ENCODE results near the gene MADD. TPM values are rescaled to one million over a fixed set of nuclear protein-coding genes. Genes with fewer than 3 reads are reported as not detected.

The MADD gene
- total RNA-seq, 2 experiments from 2014 or later: 99.4 to 107 TPM

- ChIA-PET POLR2A (interaction anchor here (1.8 kb wide), 1 partner anchor 67 kb away, joined by 5 read pairs; the partner anchor contains the start of gene DDB2), CTCF (interaction anchor here (0.9 kb wide), 1 partner anchor 47 kb away, joined by 3 read pairs; no protein-coding TSS in a partner anchor)
- H3K27ac Mint-ChIP-seq: no peak overlapping the region
- DNase-seq: no peak
- no peaks in the 10 kb centered on the region for H3K9me3 Mint-ChIP-seq
- H3K36me3 Mint-ChIP-seq (ENCODE audit: low read depth): peaks cover 76% of the 10 kb centered on the region
- H3K27me3 Mint-ChIP-seq: no peaks in the 10 kb centered on the region
- no peaks in the 10 kb centered on the region for H3K4me1 Mint-ChIP-seq
- H3K4me3 Mint-ChIP-seq: no peak overlapping the region
These were observed 10.9 kb downstream of the MADD start for GRCh38 chr11:47280860-47281259.

GRCh38 chr11:47282462-47282861 lies 12.5 kb downstream of the MADD start:
- ChIA-PET CTCF (no interaction called here), POLR2A (no interaction called here)
- Mint-ChIP-seq H3K4me3 (no peak overlapping the region), H3K36me3 (ENCODE audit: low read depth) (peaks cover 73% of the 10 kb centered on the region), H3K9me3 (no peaks in the 10 kb centered on the region), H3K27ac (no peak overlapping the region), H3K4me1 (no peaks in the 10 kb centered on the region), H3K27me3 (no peaks in the 10 kb centered on the region)
- no peak for DNase-seq

DNA sequence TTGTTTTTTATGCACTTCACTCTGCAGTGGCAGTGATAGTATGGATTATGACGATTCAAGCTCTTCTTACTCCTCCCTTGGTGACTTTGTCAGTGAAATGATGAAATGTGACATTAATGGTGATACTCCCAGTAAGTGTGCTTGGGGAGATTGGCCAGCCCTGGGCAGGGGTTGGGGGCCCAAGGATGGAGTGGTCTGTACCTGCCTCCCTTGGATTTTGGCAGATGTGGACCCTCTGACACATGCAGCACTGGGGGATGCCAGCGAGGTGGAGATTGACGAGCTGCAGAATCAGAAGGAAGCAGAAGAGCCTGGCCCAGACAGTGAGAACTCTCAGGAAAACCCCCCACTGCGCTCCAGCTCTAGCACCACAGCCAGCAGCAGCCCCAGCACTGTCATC lies 14.2 kb downstream of the MADD start:
- DNase-seq: no peak
- no peaks in the 10 kb centered on the region for H3K9me3 Mint-ChIP-seq
- ChIA-PET POLR2A (no interaction called here), CTCF (interaction anchor here (1.5 kb wide), 1 partner anchor 36 kb away, joined by 3 read pairs; the partner anchor contains the start of gene ACP2)
- no peak overlapping the region for H3K27ac Mint-ChIP-seq
- H3K4me3 Mint-ChIP-seq: no peak overlapping the region
- no peaks in the 10 kb centered on the region for H3K27me3 Mint-ChIP-seq
- H3K36me3 Mint-ChIP-seq (ENCODE audit: low read depth): peaks cover 74% of the 10 kb centered on the region
- H3K4me1 Mint-ChIP-seq: no peaks in the 10 kb centered on the region

DNA sequence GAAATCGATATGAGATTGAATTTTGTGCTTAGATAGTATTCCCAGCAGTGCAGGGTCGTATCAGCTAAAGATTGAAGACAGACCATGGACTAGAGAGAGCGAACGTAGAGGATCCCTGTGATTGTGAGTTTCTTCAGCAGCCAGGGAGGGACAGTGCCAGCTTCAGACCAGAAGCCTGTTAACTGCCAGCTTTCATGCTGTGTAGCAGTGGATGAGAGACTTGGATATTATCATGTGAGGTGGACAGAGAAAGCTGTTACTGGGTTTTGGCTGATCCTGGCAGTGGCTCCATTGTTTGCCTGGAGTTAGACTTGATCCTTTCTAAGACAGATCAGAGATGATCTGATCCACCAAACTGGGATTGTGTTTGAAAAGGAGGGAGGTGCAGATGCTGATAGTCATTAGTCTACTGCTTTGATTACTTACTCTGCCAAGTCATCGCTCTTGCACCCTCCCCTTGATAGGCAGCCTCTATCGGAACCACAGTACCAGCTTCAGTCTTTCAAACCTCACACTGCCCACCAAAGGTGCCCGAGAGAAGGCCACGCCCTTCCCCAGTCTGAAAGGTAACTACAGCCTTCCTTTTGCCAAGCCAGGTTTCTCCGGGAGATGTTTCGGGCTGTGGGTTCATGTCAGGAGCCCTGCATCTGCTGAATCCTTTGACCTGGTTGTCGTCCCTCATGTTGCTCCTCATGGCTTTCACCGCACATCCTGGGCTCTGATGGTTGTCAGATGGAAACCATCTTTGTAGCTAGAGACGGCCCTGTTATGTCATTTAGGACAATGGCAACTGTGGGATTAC lies 16.2 kb downstream of the MADD start:
- H3K9me3 Mint-ChIP-seq: no peaks in the 10 kb centered on the region
- no peak for DNase-seq
- peaks cover 81% of the 10 kb centered on the region for H3K36me3 Mint-ChIP-seq (ENCODE audit: low read depth)
- H3K4me3 Mint-ChIP-seq: no peak overlapping the region
- no peaks in the 10 kb centered on the region for H3K27me3 Mint-ChIP-seq
- no peaks in the 10 kb centered on the region for H3K4me1 Mint-ChIP-seq
- CTCF ChIA-PET: no interaction called here
- POLR2A ChIA-PET: no interaction called here
- H3K27ac Mint-ChIP-seq: no peak overlapping the region

GRCh38 chr11:47288066-47288465 lies 18.1 kb downstream of the MADD start:
- CTCF ChIA-PET: no interaction called here
- POLR2A ChIA-PET: no interaction called here
- Mint-ChIP-seq H3K4me1 (no peaks in the 10 kb centered on the region), H3K36me3 (ENCODE audit: low read depth) (peaks cover 88% of the 10 kb centered on the region), H3K27me3 (no peaks in the 10 kb centered on the region), H3K27ac (no peak overlapping the region), H3K4me3 (no peak overlapping the region), H3K9me3 (no peaks in the 10 kb centered on the region)
- no peak for DNase-seq

DNA sequence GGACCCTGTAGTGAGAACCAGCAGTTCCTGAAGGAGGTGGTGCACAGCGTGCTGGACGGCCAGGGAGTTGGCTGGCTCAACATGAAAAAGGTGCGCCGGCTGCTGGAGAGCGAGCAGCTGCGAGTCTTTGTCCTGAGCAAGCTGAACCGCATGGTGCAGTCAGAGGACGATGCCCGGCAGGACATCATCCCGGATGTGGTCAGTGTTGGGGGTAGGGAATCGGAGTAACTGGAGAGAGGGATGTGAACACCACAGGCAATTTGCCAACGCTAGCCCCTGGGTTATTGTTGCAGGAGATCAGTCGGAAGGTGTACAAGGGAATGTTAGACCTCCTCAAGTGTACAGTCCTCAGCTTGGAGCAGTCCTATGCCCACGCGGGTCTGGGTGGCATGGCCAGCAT lies 19.9 kb downstream of the MADD start:
- no peaks in the 10 kb centered on the region for H3K27me3 Mint-ChIP-seq
- H3K9me3 Mint-ChIP-seq: no peaks in the 10 kb centered on the region
- H3K27ac Mint-ChIP-seq: no peak overlapping the region
- no peak overlapping the region for H3K4me3 Mint-ChIP-seq
- POLR2A ChIA-PET: interaction anchor here (1.6 kb wide), 1 partner anchor 18 kb away, joined by 3 read pairs; no protein-coding TSS in a partner anchor
- CTCF ChIA-PET: no interaction called here
- DNase-seq: no peak
- H3K36me3 Mint-ChIP-seq (ENCODE audit: low read depth): peaks cover 86% of the 10 kb centered on the region
- H3K4me1 Mint-ChIP-seq: no peaks in the 10 kb centered on the region

DNA sequence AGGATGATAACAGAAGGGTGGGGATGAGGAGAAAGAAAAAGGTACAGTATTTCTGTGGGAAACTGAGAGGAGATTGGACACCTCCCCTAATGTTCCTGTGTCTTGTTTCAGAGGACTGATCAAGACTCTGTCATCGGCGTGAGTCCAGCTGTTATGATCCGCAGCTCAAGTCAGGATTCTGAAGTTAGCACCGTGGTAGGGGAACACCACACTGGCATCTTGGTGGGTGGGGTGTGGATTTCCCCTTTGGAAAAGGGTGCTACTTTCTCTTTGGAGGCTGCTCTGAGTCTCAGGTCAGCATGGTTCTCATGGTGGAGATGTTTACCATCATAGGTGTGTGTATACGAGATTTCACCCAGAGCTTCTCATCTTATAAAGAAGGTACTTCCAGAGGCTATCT lies 25.5 kb downstream of the MADD start:
- CTCF ChIA-PET: interaction anchor here (0.6 kb wide), 1 partner anchor 16 kb away, joined by 5 read pairs; no protein-coding TSS in a partner anchor
- Mint-ChIP-seq H3K27me3 (no peaks in the 10 kb centered on the region), H3K4me1 (no peaks in the 10 kb centered on the region), H3K27ac (no peak overlapping the region), H3K36me3 (ENCODE audit: low read depth) (peaks cover 83% of the 10 kb centered on the region), H3K9me3 (peaks cover 5% of the 10 kb centered on the region), H3K4me3 (no peak overlapping the region)
- POLR2A ChIA-PET: interaction anchor here (1.2 kb wide), 1 partner anchor 36 kb away, joined by 3 read pairs; no protein-coding TSS in a partner anchor
- DNase-seq: no peak

- DNase-seq: no peak
- Mint-ChIP-seq H3K27me3 (no peaks in the 10 kb centered on the region), H3K4me3 (no peak overlapping the region), H3K9me3 (peaks cover 5% of the 10 kb centered on the region), H3K36me3 (ENCODE audit: low read depth) (peaks cover 83% of the 10 kb centered on the region), H3K4me1 (peaks cover 1% of the 10 kb centered on the region), H3K27ac (no peak overlapping the region)
- ChIA-PET CTCF (no interaction called here), POLR2A (no interaction called here)
These were observed 26.1 kb downstream of the MADD start for GRCh38 chr11:47296045-47296444.

- CTCF ChIA-PET: interaction anchor here (1.0 kb wide), 1 partner anchor 10 kb away, joined by 3 read pairs; no protein-coding TSS in a partner anchor
- Mint-ChIP-seq H3K27ac (no peak overlapping the region), H3K36me3 (ENCODE audit: low read depth) (peaks cover 82% of the 10 kb centered on the region), H3K4me3 (no peak overlapping the region), H3K27me3 (no peaks in the 10 kb centered on the region), H3K4me1 (peaks cover 12% of the 10 kb centered on the region), H3K9me3 (peaks cover 14% of the 10 kb centered on the region)
- POLR2A ChIA-PET: no interaction called here
- no peak for DNase-seq
These were observed 29.1 kb downstream of the MADD start for GRCh38 chr11:47299078-47299477.

DNA sequence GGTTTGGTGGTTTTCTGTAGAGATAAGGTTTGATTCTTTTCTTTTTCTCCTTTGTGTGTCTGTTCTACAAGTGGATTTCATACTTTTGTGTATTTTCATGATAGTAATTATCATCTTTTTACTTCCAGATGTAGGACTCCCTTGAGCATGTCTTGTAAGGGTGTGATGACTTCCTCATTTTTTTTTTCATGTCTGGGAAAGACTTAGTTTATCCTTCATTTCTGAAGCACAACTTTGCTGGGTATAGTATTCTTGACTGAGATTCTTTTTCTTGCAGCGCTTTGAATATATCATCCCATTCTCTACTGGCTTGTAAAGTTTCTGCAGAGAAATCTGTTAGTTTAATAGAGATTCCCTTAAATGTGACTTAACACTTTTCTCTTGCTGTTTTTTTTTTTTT lies 32.9 kb downstream of the MADD start:
- Mint-ChIP-seq H3K27ac (no peak overlapping the region), H3K4me3 (no peak overlapping the region), H3K9me3 (peaks cover 14% of the 10 kb centered on the region), H3K36me3 (ENCODE audit: low read depth) (peaks cover 89% of the 10 kb centered on the region), H3K4me1 (peaks cover 12% of the 10 kb centered on the region), H3K27me3 (no peaks in the 10 kb centered on the region)
- DNase-seq: no peak
- CTCF ChIA-PET: no interaction called here
- POLR2A ChIA-PET: no interaction called here

DNA sequence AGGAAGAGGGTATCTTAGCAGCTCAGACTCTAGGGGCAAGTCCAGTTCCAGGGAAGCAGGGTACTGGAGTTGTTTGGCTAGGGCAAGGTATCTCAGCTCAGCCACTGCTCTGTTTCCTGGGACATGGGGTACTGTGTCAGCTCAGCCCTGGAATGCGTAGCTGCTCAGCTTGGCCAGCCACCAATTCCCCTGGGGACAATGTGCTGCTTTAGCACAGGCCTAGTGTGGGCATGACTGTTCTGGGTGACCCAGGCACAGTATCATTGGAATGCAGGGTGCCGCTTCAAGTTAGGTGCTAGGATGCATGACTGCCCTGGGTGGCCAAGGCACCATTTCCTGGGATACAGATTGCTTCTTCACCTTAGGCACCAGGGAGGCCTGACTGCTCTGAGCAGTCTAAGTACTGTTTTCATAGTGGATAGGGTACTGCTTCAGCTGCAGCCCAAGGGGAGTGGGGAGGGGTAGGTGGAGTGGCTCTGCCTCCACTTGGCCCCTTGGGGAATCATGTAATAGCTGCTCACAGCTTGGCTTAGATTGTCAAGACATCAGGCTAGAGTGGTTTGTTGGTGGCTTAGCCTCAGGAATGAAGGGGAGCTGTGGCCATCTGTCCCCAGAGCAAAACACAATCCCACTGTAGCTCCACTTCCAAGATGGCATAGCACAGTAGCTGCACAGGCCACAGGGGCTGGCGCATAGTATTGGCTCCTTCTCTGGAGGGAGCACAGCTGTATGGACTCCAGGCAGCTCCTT lies 36.0 kb downstream of the MADD start:
- CTCF ChIA-PET: interaction anchor here (1.2 to 1.4 kb wide), 2 partner anchors 67 to 68 kb away, joined by 3 to 4 read pairs; no protein-coding TSS in a partner anchor
- H3K27ac Mint-ChIP-seq: no peak overlapping the region
- DNase-seq: no peak
- H3K4me3 Mint-ChIP-seq: no peak overlapping the region
- H3K36me3 Mint-ChIP-seq (ENCODE audit: low read depth): peaks cover 84% of the 10 kb centered on the region
- peaks cover 9% of the 10 kb centered on the region for H3K9me3 Mint-ChIP-seq
- H3K4me1 Mint-ChIP-seq: peaks cover 10% of the 10 kb centered on the region
- no peaks in the 10 kb centered on the region for H3K27me3 Mint-ChIP-seq
- POLR2A ChIA-PET: interaction anchor here (0.9 to 1.1 kb wide), 2 partner anchors 16 to 91 kb away, joined by 3 to 4 read pairs; partner anchors contain the start of gene DDB2

DNA sequence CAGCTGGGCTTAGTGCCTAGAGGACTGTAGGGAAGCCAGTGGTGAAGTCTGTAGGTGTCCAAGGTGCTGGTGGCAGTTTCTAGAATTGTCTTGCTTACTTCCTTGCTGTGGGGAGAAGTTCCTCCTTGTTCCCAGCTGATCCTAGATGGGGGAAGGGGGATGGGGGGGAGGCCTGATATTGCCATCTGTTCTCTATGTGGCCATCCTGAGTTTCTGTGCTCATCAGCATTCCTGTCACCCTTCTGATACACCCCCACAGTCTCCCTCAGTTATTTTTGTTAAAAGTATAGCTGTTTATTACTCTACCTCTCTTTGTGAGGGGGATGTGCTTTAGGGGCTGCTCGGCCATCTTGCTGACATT lies 36.5 kb downstream of the MADD start:
- Mint-ChIP-seq H3K27ac (no peak overlapping the region), H3K4me1 (peaks cover 9% of the 10 kb centered on the region), H3K36me3 (ENCODE audit: low read depth) (peaks cover 85% of the 10 kb centered on the region), H3K27me3 (no peaks in the 10 kb centered on the region), H3K9me3 (peaks cover 9% of the 10 kb centered on the region), H3K4me3 (no peak overlapping the region)
- DNase-seq: no peak
- ChIA-PET CTCF (interaction anchor here (1.4 kb wide), 1 partner anchor 66 kb away, joined by 4 read pairs; no protein-coding TSS in a partner anchor), POLR2A (no interaction called here)

- no peaks in the 10 kb centered on the region for H3K4me1 Mint-ChIP-seq
- no peaks in the 10 kb centered on the region for H3K27me3 Mint-ChIP-seq
- ChIA-PET POLR2A (interaction anchor here (1.2 kb wide), 1 partner anchor 32 kb away, joined by 3 read pairs; no protein-coding TSS in a partner anchor), CTCF (no interaction called here)
- H3K9me3 Mint-ChIP-seq: no peaks in the 10 kb centered on the region
- no peak overlapping the region for H3K27ac Mint-ChIP-seq
- H3K36me3 Mint-ChIP-seq (ENCODE audit: low read depth): peaks cover 78% of the 10 kb centered on the region
- H3K4me3 Mint-ChIP-seq: no peak overlapping the region
- DNase-seq: no peak
These were observed 38.3 kb downstream of the MADD start for GRCh38 chr11:47308050-47308823.

Data from activated CD4-positive, alpha-beta memory T cell treated with anti-CD3 and anti-CD28 coated beads, Interleukin-2, amount 10 ng/mL, durations not matched to agents 7 days and 5 days (primary cell).